ENCODE results near the gene USP17L11. TPM values are rescaled to one million over a fixed set of nuclear protein-coding genes. Genes with fewer than 3 reads are reported as not detected.

The USP17L11 gene
- total RNA-seq, 3 donors from 2014 or later (not counting 1 experiment from before 2014, with no cell fraction given): not detected

Other genes starting within 250 kb of the USP17L11 start
- not detected for gene FAM90A26, start 45.0 kb upstream of the USP17L11 start, total RNA-seq
- gene USP17L10, start 4.7 kb upstream of the USP17L11 start, total RNA-seq: not detected
- not detected for gene USP17L12, start 4.7 kb downstream of the USP17L11 start, total RNA-seq
- gene USP17L13, start 9.5 kb downstream of the USP17L11 start, total RNA-seq: not detected
- not detected for gene USP17L15, start 19.0 kb downstream of the USP17L11 start, total RNA-seq
- gene USP17L17, start 28.5 kb downstream of the USP17L11 start, total RNA-seq: not detected
- not detected for gene USP17L18, start 33.2 kb downstream of the USP17L11 start, total RNA-seq
- not detected for gene USP17L19, start 38.0 kb downstream of the USP17L11 start, total RNA-seq
- gene USP17L20, start 42.7 kb downstream of the USP17L11 start, total RNA-seq: not detected
- gene USP17L21, start 47.5 kb downstream of the USP17L11 start, total RNA-seq: not detected
- gene USP17L22, start 52.2 kb downstream of the USP17L11 start, total RNA-seq: not detected
- not detected for gene USP17L24, start 109.8 kb downstream of the USP17L11 start, total RNA-seq
- gene USP17L25, start 114.5 kb downstream of the USP17L11 start, total RNA-seq: not detected
- gene USP17L26, start 119.3 kb downstream of the USP17L11 start, total RNA-seq: not detected
- not detected for gene USP17L5, start 124.0 kb downstream of the USP17L11 start, total RNA-seq
- gene USP17L27, start 128.7 kb downstream of the USP17L11 start, total RNA-seq: not detected
- gene USP17L28, start 133.5 kb downstream of the USP17L11 start, total RNA-seq: not detected
- not detected for gene USP17L29, start 138.2 kb downstream of the USP17L11 start, total RNA-seq
- gene USP17L30, start 147.7 kb downstream of the USP17L11 start, total RNA-seq: not detected
- not detected for gene DEFB131A, start 229.0 kb downstream of the USP17L11 start, total RNA-seq

Data from natural killer cell (primary cell).